Fibroblast of lung (primary cell): ENCODE data around the gene SPATA12.

Experiments
- EZH2 ChIP-seq: IDR thresholded peaks from 2 replicates; pipeline ENCODE4 v1.5.1; 2012; ENCODE audit warnings: low read length, control low read depth, mild to moderate bottlenecking; ENCODE audit errors: missing control alignments
- TF ChIP-seq, protein P1 (sequence below), 2 donors: IDR thresholded peaks in 1 of 2; conservative IDR thresholded peaks in 1 of 2; 1 replicate in 1 of 2; 2 replicates in 1 of 2; pipeline ENCODE4 v1.5.1; 2011 to 2012; ENCODE audit warnings: low read length in 2 of 2, control low read depth in 1 of 2, inconsistent platforms in 1 of 2, low read depth in 1 of 2, mild to moderate bottlenecking in 1 of 2

DNA sequence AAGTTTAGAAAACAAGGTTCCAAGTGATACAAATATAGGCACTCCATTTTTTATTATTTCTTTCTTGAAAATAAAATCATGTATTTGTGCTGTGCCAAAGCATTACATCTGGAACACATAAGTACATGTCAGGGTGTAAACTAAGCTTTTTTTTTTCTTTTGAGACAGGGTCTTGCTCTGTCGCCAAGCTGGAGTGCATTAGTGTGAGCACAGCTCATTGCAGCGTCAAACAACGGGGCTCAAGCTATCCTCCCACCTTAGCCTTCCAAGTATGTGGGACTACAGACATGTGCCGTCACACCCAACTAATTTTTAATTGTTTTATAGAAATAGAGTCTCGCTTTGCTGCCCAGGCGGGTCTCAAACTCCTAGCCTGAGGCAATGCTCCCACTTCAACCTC is 9.0 kb downstream of the SPATA12 start:
- TF ChIP-seq, protein P1, sequence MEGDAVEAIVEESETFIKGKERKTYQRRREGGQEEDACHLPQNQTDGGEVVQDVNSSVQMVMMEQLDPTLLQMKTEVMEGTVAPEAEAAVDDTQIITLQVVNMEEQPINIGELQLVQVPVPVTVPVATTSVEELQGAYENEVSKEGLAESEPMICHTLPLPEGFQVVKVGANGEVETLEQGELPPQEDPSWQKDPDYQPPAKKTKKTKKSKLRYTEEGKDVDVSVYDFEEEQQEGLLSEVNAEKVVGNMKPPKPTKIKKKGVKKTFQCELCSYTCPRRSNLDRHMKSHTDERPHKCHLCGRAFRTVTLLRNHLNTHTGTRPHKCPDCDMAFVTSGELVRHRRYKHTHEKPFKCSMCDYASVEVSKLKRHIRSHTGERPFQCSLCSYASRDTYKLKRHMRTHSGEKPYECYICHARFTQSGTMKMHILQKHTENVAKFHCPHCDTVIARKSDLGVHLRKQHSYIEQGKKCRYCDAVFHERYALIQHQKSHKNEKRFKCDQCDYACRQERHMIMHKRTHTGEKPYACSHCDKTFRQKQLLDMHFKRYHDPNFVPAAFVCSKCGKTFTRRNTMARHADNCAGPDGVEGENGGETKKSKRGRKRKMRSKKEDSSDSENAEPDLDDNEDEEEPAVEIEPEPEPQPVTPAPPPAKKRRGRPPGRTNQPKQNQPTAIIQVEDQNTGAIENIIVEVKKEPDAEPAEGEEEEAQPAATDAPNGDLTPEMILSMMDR (conservative IDR thresholded peaks at IDR 0.05 in 1 of 2, IDR thresholded peaks at IDR 0.05 in 1 of 2; ENCODE audit: low read depth in 1 of 2, low read length in 2 of 2), result no peak
- TF ChIP-seq EZH2, result no peak
